Activated gamma-delta T cell treated with anti-CD3 and anti-CD28 coated beads, Interleukin-2, amount 50 U/mL, for 16 hours (primary cell): ENCODE data around the gene IFI30.

Experiments used
- DNase-seq: peaks from one replicate; pipeline ENCODE4 v3.0.0-alpha.2; 2020; ENCODE audit warnings: low read depth

The IFI30 gene

GRCh38 chr19:18171605-18172327, 1.8 kb upstream of the IFI30 start:
- DNase-seq, result no peak

GRCh38 chr19:18172331-18173053, 1.1 kb upstream of the IFI30 start:
- no peak for DNase-seq

GRCh38 chr19:18173054-18173571, 500 bp upstream of the IFI30 start:
- no peak for DNase-seq

GRCh38 chr19:18174983-18175382, 1.4 kb downstream of the IFI30 start:
- no peak for DNase-seq

GRCh38 chr19:18176367-18177310, 3.0 kb downstream of the IFI30 start:
- no peak for DNase-seq

- DNase-seq, result no peak
Observed at GRCh38 chr19:18179957-18180356, 6.3 kb downstream of the IFI30 start.

- no peak for DNase-seq
Observed at GRCh38 chr19:18183529-18183928, 9.9 kb downstream of the IFI30 start.

- DNase-seq, result no peak
Observed at GRCh38 chr19:18185538-18185937, 11.9 kb downstream of the IFI30 start.

- no peak for DNase-seq
Observed at GRCh38 chr19:18190278-18190677, 16.7 kb downstream of the IFI30 start.

- no peak for DNase-seq
Observed at GRCh38 chr19:18191640-18192062, 18.0 kb downstream of the IFI30 start.

GRCh38 chr19:18192673-18193387, 19.2 kb downstream of the IFI30 start, which contains the start of gene MPV17L2:
Gene MPV17L2, plus strand, starts transcription at chr19:18193218. Its CDS starts 64 bp downstream, at chr19:18193282.
- DNase-seq, result peak; percentile 97

- no peak for DNase-seq
Observed at GRCh38 chr19:18193388-18194180, 20.0 kb downstream of the IFI30 start.

- DNase-seq, result no peak
Observed at GRCh38 chr19:18194181-18194530, 20.5 kb downstream of the IFI30 start.

- no peak for DNase-seq
Observed at GRCh38 chr19:18194554-18195238, 21.1 kb downstream of the IFI30 start.

GRCh38 chr19:18196511-18196845, 22.9 kb downstream of the IFI30 start:
- no peak for DNase-seq

- DNase-seq, result no peak
Observed at GRCh38 chr19:18197306-18197705, 23.7 kb downstream of the IFI30 start.

GRCh38 chr19:18197941-18198340, 24.3 kb downstream of the IFI30 start:
- DNase-seq, result no peak

GRCh38 chr19:18198374-18198773, 24.8 kb downstream of the IFI30 start:
- DNase-seq, result no peak

- no peak for DNase-seq
Observed at GRCh38 chr19:18202397-18202777, 28.8 kb downstream of the IFI30 start.

GRCh38 chr19:18202778-18203407, 29.3 kb downstream of the IFI30 start:
- DNase-seq, result no peak
